ENCODE results near the gene ARAP2.

GRCh38 chr4:36027203-36027602 is 217.1 kb downstream of the ARAP2 start:
- TF ChIP-seq, protein P1, sequence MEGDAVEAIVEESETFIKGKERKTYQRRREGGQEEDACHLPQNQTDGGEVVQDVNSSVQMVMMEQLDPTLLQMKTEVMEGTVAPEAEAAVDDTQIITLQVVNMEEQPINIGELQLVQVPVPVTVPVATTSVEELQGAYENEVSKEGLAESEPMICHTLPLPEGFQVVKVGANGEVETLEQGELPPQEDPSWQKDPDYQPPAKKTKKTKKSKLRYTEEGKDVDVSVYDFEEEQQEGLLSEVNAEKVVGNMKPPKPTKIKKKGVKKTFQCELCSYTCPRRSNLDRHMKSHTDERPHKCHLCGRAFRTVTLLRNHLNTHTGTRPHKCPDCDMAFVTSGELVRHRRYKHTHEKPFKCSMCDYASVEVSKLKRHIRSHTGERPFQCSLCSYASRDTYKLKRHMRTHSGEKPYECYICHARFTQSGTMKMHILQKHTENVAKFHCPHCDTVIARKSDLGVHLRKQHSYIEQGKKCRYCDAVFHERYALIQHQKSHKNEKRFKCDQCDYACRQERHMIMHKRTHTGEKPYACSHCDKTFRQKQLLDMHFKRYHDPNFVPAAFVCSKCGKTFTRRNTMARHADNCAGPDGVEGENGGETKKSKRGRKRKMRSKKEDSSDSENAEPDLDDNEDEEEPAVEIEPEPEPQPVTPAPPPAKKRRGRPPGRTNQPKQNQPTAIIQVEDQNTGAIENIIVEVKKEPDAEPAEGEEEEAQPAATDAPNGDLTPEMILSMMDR (conservative IDR thresholded peaks at IDR 0.05 in 1 of 2, IDR thresholded peaks at IDR 0.05 in 1 of 2; ENCODE audit: extremely low read depth in 1 of 2, insufficient read depth in 1 of 2, low read depth in 1 of 2, low read length in 2 of 2), result no peak
- no peak for TF ChIP-seq EZH2 (IDR thresholded peaks at IDR 0.05; ENCODE audit: borderline replicate concordance, low read length)

Data from mammary epithelial cell (primary cell).